Glomerular endothelial cell (primary cell): Measurements from ENCODE around the gene ROPN1B. TPM values are rescaled to one million over a fixed set of nuclear protein-coding genes. Genes with fewer than 3 reads are reported as not detected.

Experiments used
- DNase-seq: peaks from one replicate; pipeline ENCODE4 v3.0.0-alpha.2; 2011; ENCODE audit warnings: low read depth, low spot score; ENCODE audit errors: extremely low read depth
- total RNA-seq: library from RNA; depleted of rRNA; stranded (reverse); fragments of >200 nt; gene quantifications from 2 replicates; pipeline ENCODE4 v1.2.3, GENCODE V29; 2015

ROPN1B gene
- total RNA-seq, 1 donor from 2014 or later = not detected

GRCh38 chr3:126026277-126026751 lies 57.3 kb downstream of the ROPN1B start:
- no peak for DNase-seq

- no peak for DNase-seq
These were observed 57.8 kb downstream of the ROPN1B start for GRCh38 chr3:126026761-126027160.

- DNase-seq = no peak
These were observed 59.1 kb downstream of the ROPN1B start for GRCh38 chr3:126028096-126028495.

- no peak for DNase-seq
These were observed 60.3 kb downstream of the ROPN1B start for GRCh38 chr3:126029241-126029640.

- no peak for DNase-seq
These were observed 61.5 kb downstream of the ROPN1B start for GRCh38 chr3:126030455-126030854.

- DNase-seq = no peak
These were observed 63.0 kb downstream of the ROPN1B start for GRCh38 chr3:126031981-126032471.

Other genes starting within 250 kb of the ROPN1B start
- gene SLC41A3, start 114.9 kb downstream of the ROPN1B start, total RNA-seq = 44.7 and 45.7 TPM in 2 replicates
- gene ALDH1L1, start 211.4 kb downstream of the ROPN1B start, total RNA-seq = not detected in 2 replicates